Vagina (tissue), 2 donors: ENCODE data around the gene HBP1. TPM values are rescaled to one million over a fixed set of nuclear protein-coding genes. Genes with fewer than 3 reads are reported as not detected.

Experiments used
- DNase-seq, 2 donors: peaks; one replicate each; pipeline ENCODE4 v3.0.0-alpha.2; 2017; ENCODE audit errors: extremely low spot score in 2 of 2
- H3K27ac ChIP-seq: fragments of 200-600 bp; sonication (generic); one replicate; pipeline ENCODE4 v1.5.1; 2019
- H3K27me3 ChIP-seq: fragments of 200-600 bp; sonication (generic); one replicate; pipeline ENCODE4 v1.5.1; 2019
- H3K36me3 ChIP-seq, 2 donors: fragments of 200-600 bp; sonication (generic); one replicate each; pipeline ENCODE4 v1.5.1; 2017 to 2019
- H3K4me1 ChIP-seq: fragments of 200-600 bp; sonication (generic); one replicate; pipeline ENCODE4 v1.5.1; 2019
- H3K4me3 ChIP-seq, 2 donors: fragments of 200-600 bp; sonication (generic); 1 replicate in 1 of 2; 2 replicates in 1 of 2; pipeline ENCODE4 v1.5.1; 2016 to 2019
- H3K9me3 ChIP-seq: fragments of 200-600 bp; sonication (generic); one replicate; pipeline ENCODE4 v1.5.1; 2019
- CTCF ChIP-seq, 3 experiments: fragments of 450-650 bp in 2 of 3; fragments of 200-600 bp in 1 of 3; sonication (generic) in 1 of 3; IDR thresholded peaks; one replicate each; pipeline ENCODE4 v1.5.1; 2017 to 2019; ENCODE audit warnings: antibody characterized with exemption in 3 of 3, mild to moderate bottlenecking in 2 of 3, moderate library complexity in 2 of 3
- POLR2A ChIP-seq, 2 donors: fragments of 450-650 bp; IDR thresholded peaks; one replicate each; pipeline ENCODE4 v1.6.1; 2017; ENCODE audit warnings: antibody characterized with exemption in 2 of 2, mild to moderate bottlenecking in 2 of 2, moderate library complexity in 2 of 2
- POLR2AphosphoS5 ChIP-seq, 2 donors: sonication (generic); formaldehyde crosslinking; IDR thresholded peaks; one replicate each; pipeline ENCODE4 v1.9.0; 2017; ENCODE audit warnings: antibody characterized with exemption in 2 of 2, mild to moderate bottlenecking in 2 of 2, low read depth in 1 of 2; ENCODE audit not compliant: insufficient read depth in 1 of 2
- intact Hi-C: fragments of 100-400 bp; cut with DNase I; formaldehyde crosslinking; loops from one replicate; pipeline ENCODE4 v1.15.1; 2023
- total RNA-seq: library from RNA; depleted of rRNA; stranded (reverse); fragments of >200 nt; gene quantifications from one replicate; pipeline ENCODE4 v1.2.3, GENCODE V29; 2016

The HBP1 gene
- total RNA-seq, 1 donor from 2014 or later = 91.3 TPM

DNA sequence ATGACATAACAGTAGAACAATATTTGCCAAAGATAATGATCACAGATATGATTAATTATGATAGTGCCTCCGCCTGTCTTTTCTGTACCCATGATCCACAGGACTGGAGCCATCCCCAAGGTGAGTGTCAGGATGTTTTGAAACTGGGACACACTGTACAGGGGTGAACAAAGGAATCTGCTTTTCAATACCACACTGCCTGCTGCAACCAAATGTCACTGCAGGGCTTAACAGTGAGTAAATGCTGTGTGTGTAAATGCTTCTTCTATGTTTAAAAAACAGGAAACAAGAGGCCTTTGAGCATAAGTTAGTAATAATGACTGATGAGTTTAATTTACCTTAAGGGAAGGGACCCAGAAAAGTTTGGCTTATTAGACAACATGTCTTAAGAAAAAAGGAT lies 65.2 kb downstream of the HBP1 start:
- TF ChIP-seq POLR2A (IDR thresholded peaks at IDR 0.05) = no peak
- TF ChIP-seq CTCF (IDR thresholded peaks at IDR 0.05) = no peak
- TF ChIP-seq POLR2AphosphoS5 (IDR thresholded peaks at IDR 0.05; ENCODE audit: insufficient read depth in 1 of 2, low read depth in 1 of 2) = no peak
- Histone ChIP-seq H3K9me3 (no peaks in the 10 kb centered on the region), H3K36me3 (no peaks in the 10 kb centered on the region), H3K27ac (no peak overlapping the region), H3K4me1 (no peaks in the 10 kb centered on the region), H3K4me3 (no peak overlapping the region), H3K27me3 (no peaks in the 10 kb centered on the region)
- intact Hi-C loops = no loop called here
- no peak for DNase-seq

DNA sequence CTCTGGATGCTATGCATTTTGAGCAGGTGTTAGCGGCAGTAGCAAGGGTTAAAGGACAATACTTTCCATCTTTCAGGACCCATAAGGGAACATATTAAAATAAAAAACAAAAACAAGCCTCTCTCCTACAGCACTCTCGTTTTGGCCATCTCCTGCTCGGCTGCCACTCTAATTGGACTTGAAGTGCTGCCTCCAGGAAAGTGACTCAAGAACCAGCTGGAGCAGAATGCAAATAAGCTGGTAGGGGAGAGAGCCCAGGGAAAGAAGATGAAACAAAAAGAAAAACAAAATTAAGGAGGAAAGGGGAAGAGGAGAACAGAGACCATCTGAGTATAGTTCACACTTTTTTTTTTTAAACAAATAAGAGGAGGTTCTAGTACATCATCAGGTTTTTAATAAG lies 65.6 kb downstream of the HBP1 start:
- H3K27ac ChIP-seq = no peak overlapping the region
- no peaks in the 10 kb centered on the region for H3K36me3 ChIP-seq
- no peak for DNase-seq
- intact Hi-C loops = no loop called here
- no peaks in the 10 kb centered on the region for H3K9me3 ChIP-seq
- no peak for TF ChIP-seq CTCF (IDR thresholded peaks at IDR 0.05)
- TF ChIP-seq POLR2A (IDR thresholded peaks at IDR 0.05) = no peak
- no peaks in the 10 kb centered on the region for H3K27me3 ChIP-seq
- H3K4me1 ChIP-seq = no peaks in the 10 kb centered on the region
- no peak overlapping the region for H3K4me3 ChIP-seq

- H3K27me3 ChIP-seq = no peaks in the 10 kb centered on the region
- no peak for TF ChIP-seq CTCF (IDR thresholded peaks at IDR 0.05)
- no peak for TF ChIP-seq POLR2A (IDR thresholded peaks at IDR 0.05)
- TF ChIP-seq POLR2AphosphoS5 (IDR thresholded peaks at IDR 0.05; ENCODE audit: insufficient read depth in 1 of 2, low read depth in 1 of 2) = no peak
- intact Hi-C loops = no loop called here
- no peak overlapping the region for H3K27ac ChIP-seq
- DNase-seq = no peak
- no peaks in the 10 kb centered on the region for H3K36me3 ChIP-seq
- no peak overlapping the region for H3K4me3 ChIP-seq
- no peaks in the 10 kb centered on the region for H3K4me1 ChIP-seq
- H3K9me3 ChIP-seq = no peaks in the 10 kb centered on the region
Observed at GRCh38 chr7:107236862-107237261, 68.1 kb downstream of the HBP1 start.

GRCh38 chr7:107237451-107237850 lies 68.6 kb downstream of the HBP1 start:
- no peaks in the 10 kb centered on the region for H3K36me3 ChIP-seq
- H3K27me3 ChIP-seq = no peaks in the 10 kb centered on the region
- H3K9me3 ChIP-seq = no peaks in the 10 kb centered on the region
- intact Hi-C loops = no loop called here
- DNase-seq = no peak
- H3K4me3 ChIP-seq = no peak overlapping the region
- TF ChIP-seq POLR2A (IDR thresholded peaks at IDR 0.05) = no peak
- no peak for TF ChIP-seq CTCF (IDR thresholded peaks at IDR 0.05)
- TF ChIP-seq POLR2AphosphoS5 (IDR thresholded peaks at IDR 0.05; ENCODE audit: insufficient read depth in 1 of 2, low read depth in 1 of 2) = no peak
- H3K27ac ChIP-seq = no peak overlapping the region
- no peaks in the 10 kb centered on the region for H3K4me1 ChIP-seq

DNA sequence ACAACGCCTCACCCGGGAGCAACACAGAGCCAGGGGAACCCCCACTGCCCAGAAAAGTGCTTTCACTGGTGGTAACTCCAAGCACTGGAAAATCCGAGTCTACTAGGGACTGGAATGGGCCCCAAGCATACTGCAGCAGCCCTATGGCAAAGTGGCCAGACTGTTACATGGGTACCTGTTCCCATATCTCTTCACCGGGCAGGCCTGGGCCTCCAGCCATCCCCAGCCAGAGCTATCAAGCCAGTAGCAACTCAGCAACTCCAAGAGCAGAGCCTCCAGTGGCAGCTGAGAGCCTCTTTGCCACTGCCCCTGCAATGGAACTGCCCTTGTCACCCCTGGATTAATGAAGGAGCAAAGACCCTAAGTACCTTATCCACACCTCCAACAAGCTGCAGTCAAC lies 73.5 kb downstream of the HBP1 start:
- DNase-seq = no peak
- no peaks in the 10 kb centered on the region for H3K9me3 ChIP-seq
- peaks cover 0 to 13% of the 10 kb centered on the region in 2 donors for H3K36me3 ChIP-seq
- no peak overlapping the region for H3K27ac ChIP-seq
- no peaks in the 10 kb centered on the region for H3K27me3 ChIP-seq
- H3K4me3 ChIP-seq = no peak overlapping the region
- TF ChIP-seq CTCF (IDR thresholded peaks at IDR 0.05) = no peak
- TF ChIP-seq POLR2A (IDR thresholded peaks at IDR 0.05) = no peak
- TF ChIP-seq POLR2AphosphoS5 (IDR thresholded peaks at IDR 0.05; ENCODE audit: insufficient read depth in 1 of 2, low read depth in 1 of 2) = no peak
- no peaks in the 10 kb centered on the region for H3K4me1 ChIP-seq
- intact Hi-C loops = no loop called here
